ENCODE data around the gene DHX57.
"Not testable (repeated sequence)": the region's sequence is repeated elsewhere in the genome, so short reads cannot be mapped to it uniquely, and the experiment has no call there.

Gene DHX57

GRCh38 chr2:38794235-38794946 lies 81.3 kb downstream of the DHX57 start:
- no peak for DNase-seq

- DNase-seq: peak in 1 of 2 donors; percentile 4
Measured at GRCh38 chr2:38793511-38793910, 82.2 kb downstream of the DHX57 start.

GRCh38 chr2:38792751-38793150 lies 83.0 kb downstream of the DHX57 start:
- DNase-seq: no peak

GRCh38 chr2:38792321-38792720 lies 83.4 kb downstream of the DHX57 start:
- not testable (repeated sequence) for DNase-seq

- DNase-seq: peak; percentile 31 to 70
Measured at GRCh38 chr2:38791744-38792143, 84.0 kb downstream of the DHX57 start.

GRCh38 chr2:38789691-38790090 lies 86.0 kb downstream of the DHX57 start:
- DNase-seq: no peak

- no peak for DNase-seq
Measured at GRCh38 chr2:38788306-38788705, 87.4 kb downstream of the DHX57 start.

- no peak for DNase-seq
Measured at GRCh38 chr2:38783586-38783985, 92.1 kb downstream of the DHX57 start.

- DNase-seq: no peak
Measured at GRCh38 chr2:38778687-38779082, 97.0 kb downstream of the DHX57 start.

- no peak for DNase-seq
Measured at GRCh38 chr2:38776531-38776930, 99.2 kb downstream of the DHX57 start.

- DNase-seq: no peak
Measured at GRCh38 chr2:38775921-38776225, 99.9 kb downstream of the DHX57 start.

GRCh38 chr2:38775097-38775920 lies 100.4 kb downstream of the DHX57 start:
- no peak for DNase-seq

GRCh38 chr2:38771632-38772031 lies 104.1 kb downstream of the DHX57 start:
- no peak for DNase-seq

GRCh38 chr2:38765551-38765950 lies 110.2 kb downstream of the DHX57 start:
- no peak for DNase-seq

GRCh38 chr2:38765149-38765548 lies 110.6 kb downstream of the DHX57 start:
- no peak for DNase-seq

GRCh38 chr2:38763728-38764127 lies 112.0 kb downstream of the DHX57 start:
- DNase-seq: no peak

GRCh38 chr2:38763228-38763627 lies 112.5 kb downstream of the DHX57 start:
- DNase-seq: peak in 1 of 2 donors; percentile 9

GRCh38 chr2:38755891-38756290 lies 119.8 kb downstream of the DHX57 start:
- not testable (repeated sequence) for DNase-seq

- DNase-seq: peak; percentile 9 to 26
Measured at GRCh38 chr2:38754506-38754905, 121.2 kb downstream of the DHX57 start.

- no peak for DNase-seq
Measured at GRCh38 chr2:38754049-38754448, 121.7 kb downstream of the DHX57 start.

- DNase-seq: no peak
Measured at GRCh38 chr2:38751596-38752410, 123.9 kb downstream of the DHX57 start.

- DNase-seq: peak; percentile 99
Measured at GRCh38 chr2:38750891-38751595, 124.7 kb downstream of the DHX57 start, which contains the start of gene SRSF7. TSS of gene SRSF7 (minus strand) at chr2:38751361. CDS start at chr2:38751256, 105 bp downstream.
